HG03066 (cell line): ENCODE measurements around the gene ZBTB20.

ENCODE experiments used
- ATAC-seq: cut with Tn5 transposase; IDR thresholded peaks from one replicate; pipeline ENCODE4 v1.9.1; 2021; ENCODE audit warnings: low read depth; ENCODE audit not compliant: unreplicated experiment

The ZBTB20 gene

DNA sequence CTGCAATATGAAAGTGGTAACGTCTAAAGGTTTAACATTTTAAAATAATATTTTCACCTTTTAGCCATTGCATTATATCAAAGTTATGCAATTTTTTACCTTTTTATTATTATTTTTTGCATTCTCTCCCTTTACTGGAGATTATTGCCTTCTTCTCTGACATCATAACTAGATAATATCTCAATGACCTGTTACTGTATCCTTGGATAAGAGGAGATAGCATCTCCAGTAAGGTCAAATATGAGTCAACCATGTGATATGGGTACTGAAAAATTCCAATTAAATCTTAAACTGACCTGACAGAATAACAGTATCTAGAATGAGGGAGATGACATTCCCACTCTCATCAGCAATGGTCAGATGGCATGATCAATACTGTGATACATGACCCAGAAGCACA is 108.3 kb downstream of the ZBTB20 start:
- ATAC-seq: no peak

DNA sequence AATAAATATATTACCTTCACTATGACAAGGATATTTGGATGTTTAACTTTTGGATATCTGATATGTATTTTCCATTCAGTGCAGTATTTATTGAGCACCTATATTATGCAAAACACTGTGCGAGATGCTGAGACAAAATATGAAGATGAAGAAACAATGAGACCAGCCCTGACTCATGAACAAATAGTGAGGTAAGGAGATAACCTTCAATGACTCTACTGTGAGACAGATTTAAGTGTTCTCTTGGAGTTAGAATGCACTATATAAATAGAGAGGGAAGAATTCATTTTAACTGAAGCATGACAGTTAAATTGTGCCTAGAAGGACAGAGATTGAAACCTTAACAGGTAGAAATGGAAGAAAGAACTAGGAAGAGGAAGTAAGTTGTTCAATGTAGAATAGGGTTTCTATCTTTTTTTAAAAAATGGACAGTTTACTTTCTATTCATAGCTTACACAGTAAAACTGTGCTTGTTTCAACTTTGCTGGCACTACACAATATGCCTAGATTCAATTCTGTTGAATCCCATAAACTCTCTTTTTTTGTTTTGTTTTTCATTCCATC is 124.2 kb downstream of the ZBTB20 start:
- no peak for ATAC-seq

DNA sequence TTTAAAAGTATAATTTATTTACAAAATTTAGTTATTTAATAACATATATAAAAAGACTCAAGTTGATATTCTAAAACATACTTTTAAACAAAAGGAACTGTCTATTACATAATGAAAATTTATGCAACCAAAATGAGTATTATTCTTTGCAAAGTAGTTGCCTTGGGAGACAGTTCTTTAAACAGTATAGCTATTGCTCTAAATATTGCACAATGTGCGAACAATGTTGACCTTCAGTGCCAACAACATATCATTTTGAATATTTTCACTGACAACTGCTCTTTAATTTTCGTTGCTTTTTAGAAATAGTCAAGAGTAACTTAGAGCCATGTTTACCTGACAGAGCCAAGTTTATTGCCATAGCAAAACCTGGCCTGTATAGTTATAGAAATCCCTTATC is 124.9 kb downstream of the ZBTB20 start:
- ATAC-seq: no peak

DNA sequence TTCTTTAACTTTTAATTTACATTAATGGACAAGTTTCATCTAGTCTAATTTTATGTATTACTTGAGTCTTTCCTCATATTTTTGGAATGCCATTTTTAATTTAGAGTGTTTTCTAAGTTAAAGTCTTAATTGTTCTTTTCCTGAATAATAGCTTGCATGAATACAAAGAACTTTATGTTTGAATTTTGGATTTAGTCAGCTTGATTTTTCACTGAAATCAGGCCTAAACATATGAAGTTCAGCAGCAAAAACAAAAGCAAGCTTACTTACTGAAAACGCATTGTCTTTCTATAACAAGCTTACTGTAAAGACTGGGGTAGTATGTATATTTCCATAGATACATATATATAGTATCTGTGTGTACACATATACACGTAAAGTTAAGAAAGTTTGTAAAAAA is 126.0 kb downstream of the ZBTB20 start:
- no peak for ATAC-seq

DNA sequence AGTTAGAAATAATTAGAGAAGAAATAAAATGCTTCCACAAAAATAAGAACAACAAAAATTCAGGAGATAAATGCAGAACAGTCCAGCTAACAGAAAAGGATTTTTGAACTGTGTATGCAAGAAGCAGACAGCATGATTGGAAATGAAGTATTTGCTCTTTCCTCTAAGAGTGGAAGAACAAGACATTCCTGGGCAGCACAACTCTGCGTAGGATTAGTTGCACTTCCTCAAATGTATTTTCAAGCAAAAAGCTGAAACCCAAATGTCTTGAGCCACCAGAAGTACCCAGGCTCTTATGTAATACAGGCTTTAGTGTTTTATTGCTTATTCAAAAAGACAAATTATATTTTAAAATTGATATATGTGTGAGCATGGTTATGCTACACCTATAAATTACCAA is 127.2 kb downstream of the ZBTB20 start:
- ATAC-seq: no peak

DNA sequence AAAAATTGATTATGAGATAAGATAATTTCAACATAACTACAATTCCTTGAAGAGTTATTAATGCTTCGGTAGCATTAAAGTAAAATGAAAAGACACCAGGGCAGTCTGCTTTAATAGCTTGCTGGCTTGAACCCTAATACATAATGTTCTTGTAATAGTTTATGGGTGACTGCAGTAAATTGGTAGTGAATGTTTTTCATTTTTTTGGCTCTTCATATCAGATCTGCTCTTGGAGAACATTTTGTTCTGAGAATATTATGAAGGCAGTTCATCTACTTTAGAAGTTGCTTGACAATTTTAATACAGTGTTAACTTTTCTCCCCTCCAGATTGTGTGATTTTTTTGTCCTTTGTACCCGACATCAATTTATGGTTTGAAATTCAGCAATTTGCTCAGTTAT is 128.4 kb downstream of the ZBTB20 start:
- no peak for ATAC-seq

DNA sequence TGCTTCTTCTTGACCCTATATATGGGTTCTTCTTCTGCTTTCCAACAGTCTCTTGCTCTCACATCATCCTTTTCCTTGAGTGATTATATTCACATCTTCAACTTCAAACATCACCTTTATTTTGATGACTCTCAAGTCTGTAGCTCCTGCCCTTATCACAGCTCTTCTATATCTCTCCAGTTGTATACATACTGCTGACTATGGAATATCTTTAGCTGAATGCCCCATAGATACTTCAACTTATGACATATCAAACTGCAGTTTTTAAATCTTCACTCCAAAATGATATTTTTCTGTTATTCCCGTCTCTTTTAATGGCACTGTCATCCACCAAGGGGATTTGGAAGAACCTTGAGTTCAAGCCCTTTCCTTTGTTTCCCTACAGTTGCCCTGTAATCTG is 139.1 kb downstream of the ZBTB20 start:
- ATAC-seq: no peak

DNA sequence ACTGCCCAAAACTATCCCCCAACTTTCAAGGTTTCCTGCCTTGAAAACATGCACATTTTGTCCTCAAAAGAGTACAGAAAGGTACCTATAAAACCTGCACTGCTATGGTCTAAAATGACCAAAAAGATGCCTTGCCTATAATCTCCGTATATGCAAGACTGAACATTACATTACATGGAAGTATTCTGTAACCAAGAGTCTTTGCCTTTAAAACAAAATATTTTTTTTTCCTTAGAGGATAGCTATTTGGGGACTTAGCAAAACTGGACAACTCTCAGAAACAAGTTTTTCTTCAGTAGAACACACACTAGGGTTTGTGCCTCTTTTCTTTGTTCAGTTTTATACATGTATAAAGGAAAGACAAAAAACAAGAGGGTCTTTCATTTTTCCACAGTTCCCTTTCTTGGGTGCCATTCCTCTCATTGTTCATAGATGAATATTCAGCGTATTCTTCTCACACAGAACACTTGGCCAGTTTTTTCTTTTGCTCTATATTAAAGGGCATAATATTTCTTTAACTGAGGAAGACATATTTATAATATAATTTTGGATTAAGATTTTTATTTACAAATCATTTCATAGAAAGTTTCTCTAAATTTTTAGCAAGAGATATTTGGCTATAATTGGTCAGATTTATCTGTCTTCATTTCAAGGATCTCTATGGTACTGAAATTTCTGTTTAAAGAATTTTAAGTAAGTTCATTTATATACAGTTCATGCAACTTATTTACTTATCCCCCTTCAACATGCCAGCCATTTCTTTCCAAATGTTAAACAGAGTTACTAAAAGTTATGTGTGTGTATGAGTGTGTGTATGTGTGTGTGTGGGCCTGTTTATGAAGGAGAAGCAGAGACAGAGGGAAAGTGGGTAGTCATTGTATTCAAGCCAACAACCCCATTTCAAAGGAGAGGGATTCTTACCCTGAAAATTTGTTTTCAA is 142.6 kb downstream of the ZBTB20 start:
- ATAC-seq: no peak

DNA sequence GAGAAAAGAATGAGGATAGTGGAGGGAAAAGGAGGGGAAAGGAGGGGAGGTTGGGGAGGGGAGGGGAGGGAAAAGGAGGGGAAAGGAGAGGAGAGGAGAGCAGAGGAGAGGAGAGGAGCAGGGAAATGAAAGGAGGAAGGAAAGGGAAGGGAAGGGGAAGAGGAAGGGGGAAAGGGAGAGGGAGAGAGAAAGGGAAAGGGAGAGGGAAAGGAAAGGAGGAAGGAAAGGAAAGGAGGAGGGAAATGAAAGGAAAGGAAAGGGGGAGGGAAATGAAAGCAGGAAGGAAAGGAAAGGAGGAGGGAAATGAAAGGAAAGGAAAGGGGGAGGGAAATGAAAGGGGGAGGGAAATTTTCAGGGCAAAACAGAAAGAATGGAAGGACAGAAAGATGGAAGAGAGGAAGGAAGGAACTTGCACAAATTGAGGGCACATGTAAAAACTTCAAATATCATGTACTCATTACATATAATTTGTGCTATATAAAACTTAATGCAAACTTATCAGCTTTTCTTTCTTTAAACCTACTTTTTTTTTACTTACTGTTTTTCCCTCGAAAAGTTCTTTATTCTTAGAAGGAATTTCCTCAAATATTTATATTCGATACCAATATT is 148.0 kb downstream of the ZBTB20 start:
- ATAC-seq: no peak

DNA sequence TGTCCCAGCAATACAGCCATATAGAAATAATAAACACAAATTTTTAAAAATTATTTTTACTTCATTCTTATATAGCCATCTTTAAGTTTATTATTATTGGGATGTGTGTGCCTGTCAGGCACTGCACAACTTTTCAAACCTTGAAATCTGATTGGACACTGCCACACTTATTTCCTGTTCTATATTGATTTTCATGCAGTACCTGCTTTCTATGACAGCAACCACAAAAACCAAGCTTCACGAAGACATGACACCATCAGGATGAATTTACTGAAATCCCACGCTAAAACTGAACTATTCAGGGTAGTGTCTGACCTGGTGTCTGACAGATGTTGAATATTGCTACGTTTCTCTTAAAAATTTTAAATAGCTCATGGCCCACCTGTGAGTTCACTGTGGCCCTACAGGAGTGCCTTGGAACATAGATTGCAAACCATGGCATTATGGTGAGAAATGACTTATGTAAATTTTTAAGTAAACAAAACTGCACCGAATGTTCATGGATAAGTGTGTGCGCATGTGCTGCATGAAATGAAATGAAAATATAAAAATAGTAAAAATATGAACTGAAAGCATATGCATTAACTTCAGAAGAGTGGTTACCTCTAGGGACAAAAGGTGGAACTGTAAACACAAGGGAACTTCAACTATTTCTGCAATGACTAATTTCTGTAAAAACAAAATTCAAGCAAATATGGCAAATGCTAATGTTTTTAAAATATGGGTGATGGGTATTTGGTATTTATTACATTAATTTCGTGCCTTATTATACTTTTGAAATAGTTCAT is 152.3 kb downstream of the ZBTB20 start:
- no peak for ATAC-seq

DNA sequence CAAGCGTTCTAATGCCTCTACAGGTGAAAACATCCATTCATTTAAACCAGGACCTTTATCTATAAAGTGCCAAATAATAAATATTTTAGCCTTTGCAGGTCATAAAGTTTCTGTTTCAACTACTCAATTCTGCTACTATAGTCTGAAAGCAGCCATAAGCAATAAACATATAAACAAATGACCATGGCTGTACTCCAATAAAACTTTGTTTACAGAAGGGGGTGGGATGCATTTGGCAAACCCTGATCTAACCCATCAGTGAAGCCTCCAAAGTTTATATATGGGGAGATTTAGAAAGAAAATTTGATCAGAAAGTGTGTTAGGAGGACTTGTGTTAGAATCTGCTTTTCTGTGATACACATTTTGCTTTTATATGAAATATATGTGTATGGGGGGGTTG is 161.3 kb downstream of the ZBTB20 start:
- no peak for ATAC-seq

DNA sequence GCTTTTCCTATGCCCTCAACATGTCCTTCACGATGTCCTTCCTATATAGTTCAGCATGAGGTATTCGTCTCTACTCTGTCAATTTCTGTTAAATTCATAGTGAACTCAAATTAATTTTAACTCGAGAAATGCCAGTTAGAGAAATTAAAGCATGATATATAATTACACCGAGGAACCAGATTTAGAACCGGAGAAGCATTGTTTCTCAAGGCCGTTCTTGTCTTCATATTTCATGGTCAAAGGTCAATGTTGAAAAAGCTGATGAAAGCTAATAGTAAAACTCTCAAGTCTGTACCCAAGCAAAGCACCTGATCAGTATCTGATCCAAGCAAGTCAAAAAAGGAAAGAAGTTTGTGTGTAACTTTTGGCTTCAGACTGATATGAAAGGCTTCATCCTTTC is 163.8 kb downstream of the ZBTB20 start:
- ATAC-seq: no peak

DNA sequence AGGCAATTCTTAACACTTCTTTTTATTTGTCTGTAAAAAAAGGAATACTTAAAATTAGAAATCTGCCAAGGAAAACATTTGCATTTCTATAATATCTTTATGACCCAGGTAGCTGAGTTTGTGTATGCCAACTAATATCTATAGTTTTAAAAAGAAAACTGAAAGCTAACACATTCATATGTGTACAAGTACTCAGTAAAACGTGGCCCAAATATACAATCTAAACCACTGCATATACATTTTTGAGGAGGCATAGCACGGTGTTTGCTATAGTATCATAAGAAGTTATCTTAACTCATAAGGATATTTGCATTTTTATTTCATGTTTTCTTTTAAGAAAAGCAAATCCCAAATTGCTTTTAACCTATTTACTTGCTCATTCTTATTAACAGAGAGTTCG is 172.7 kb downstream of the ZBTB20 start:
- peak; percentile 86 for ATAC-seq

DNA sequence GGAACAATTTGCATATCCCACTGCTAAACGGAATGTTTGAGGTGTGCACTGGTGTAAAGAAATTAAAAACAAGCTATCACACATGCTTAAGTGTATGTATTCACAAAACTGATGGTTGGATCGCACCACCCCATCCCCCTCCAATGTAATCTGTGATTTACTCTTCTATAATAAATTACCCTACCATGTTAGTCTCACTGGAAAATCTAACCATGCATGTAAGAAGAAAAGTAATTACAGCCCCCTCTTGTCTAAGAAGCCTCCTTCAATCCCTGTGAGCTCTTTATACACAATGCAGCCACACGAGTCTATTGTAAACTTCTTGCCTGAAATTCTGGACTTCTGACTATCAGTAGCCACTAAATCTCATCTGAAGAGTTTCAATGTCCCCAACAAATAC is 173.6 kb downstream of the ZBTB20 start:
- ATAC-seq: no peak

DNA sequence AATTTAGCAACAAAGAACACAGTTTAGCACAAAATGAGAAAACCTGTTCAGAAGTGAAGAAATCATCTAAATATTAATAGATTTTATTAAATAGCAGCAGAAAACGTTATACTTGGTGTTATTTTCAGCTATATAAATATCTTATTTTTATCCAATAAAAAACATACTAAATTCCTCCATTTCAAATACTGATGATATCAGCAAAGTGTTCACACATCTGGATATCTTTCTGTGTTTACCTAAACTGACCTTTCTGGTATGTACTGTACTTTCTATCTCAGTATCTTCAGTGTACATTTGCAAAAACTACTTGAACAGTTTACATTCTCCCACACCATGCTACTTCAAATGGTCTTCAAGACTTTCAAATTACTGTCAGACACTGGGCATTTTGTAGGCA is 179.9 kb downstream of the ZBTB20 start:
- ATAC-seq: no peak

DNA sequence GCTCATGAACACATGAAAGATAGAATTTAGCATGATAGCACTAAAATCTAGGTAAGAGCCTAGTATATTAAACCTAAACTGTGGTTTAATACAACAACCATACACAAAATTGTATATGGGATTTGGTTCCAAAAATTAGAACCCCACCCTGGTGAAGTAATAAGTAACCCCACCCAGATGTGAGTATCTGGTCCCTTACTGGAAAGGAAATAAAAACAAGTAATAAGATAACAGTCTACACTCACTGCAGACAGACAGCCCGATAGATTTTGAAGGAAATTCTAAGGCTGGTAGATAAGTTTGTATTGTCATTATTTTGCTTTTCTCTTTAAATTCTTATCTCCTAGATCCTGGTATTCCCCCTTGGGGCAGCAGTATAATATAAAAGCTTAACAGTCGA is 184.9 kb downstream of the ZBTB20 start:
- ATAC-seq: no peak

DNA sequence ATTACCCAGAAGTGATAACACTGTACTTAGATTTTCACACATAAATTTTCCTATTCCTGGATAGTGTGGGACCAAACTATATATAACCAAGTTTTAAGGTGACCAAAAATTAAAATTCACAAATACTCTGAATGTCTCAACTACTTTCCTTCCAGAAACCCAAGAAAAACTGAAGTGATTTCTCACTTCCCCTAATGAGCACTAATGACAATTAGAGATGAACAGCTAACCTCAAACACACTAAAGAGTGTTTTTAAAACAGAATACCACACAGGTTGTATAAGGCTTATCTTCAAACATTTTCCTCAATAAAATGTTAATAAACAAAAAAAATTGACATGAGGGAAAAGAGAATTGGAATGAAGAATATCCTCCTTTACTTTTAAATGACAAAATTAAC is 188.2 kb downstream of the ZBTB20 start:
- no peak for ATAC-seq

DNA sequence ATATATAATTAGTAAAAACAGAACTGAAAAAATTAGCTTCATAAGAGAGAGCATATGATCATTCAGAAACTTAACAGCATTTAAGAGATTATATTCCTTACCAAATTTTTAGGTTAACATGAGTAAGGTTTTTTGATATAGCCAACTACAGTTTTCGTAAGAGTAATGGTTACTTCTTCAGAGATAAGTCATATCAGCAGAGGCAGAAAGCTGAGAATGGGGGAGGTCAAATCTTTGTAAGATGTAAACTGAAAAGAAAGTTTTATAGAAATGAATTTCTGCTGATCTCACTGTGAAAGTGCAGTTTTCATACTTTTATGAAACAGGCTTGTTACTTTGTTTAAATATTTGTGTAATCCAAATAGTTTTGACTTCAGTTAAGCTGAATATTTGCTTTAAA is 193.3 kb downstream of the ZBTB20 start:
- no peak for ATAC-seq

DNA sequence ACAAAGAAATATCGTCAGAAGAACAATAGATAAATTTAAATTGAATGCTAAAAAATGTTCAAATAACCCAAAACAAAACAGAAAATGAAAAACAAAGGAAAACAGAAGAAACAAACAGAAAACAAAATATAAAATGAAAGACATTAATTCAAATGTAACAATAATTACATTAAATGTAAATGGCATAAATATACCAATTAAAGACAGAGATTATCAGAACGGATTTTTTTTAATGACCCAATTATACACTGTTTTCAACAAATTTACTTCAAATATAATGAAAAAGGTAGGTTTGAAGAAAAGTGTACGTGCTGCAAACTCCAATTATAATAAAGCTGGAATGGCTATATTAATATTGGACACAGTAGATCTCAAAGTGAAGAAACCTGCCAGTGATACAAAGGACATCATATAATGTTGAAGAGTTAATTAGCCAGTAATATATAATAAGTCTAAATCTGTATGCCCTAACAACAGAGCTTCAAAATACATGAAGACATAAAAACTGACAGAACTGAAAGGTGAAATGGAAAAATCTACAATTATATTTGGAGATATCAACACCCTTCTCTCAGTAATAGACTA is 193.8 kb downstream of the ZBTB20 start:
- ATAC-seq: no peak

DNA sequence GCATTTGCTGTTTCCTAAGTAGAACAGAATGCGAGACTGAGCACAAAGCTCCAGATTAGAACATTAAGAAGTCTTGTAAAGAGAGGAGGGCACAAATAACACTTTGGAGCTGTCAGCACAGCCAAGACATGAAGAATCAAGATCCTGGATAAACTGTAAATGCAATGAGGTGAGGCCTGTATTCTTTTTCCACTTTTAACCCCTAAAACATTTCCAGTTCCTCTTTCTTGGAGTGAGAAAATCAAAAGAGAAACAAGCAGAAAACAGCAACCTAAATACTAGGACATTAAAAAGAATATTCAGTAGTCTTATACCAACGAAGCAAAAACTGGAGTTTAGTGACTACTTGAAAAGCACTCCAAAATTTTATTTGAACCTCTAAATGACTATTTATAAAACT is 204.3 kb downstream of the ZBTB20 start:
- no peak for ATAC-seq
